ENCODE results near the gene ANKRD63.

ANKRD63 gene

GRCh38 chr15:40325188-40325587, 42.3 kb upstream of the ANKRD63 start:
- peaks cover 17 to 18% of the 10 kb centered on the region in 2 donors for H3K4me1 ChIP-seq (ENCODE audit: control insufficient read depth in 1 of 2, insufficient read depth in 2 of 2, low read length in 2 of 2)
- H3K9ac ChIP-seq (ENCODE audit: low read depth in 1 of 2, low read length in 2 of 2): peak overlapping the region in 1 of 2 donors; percentile 37

GRCh38 chr15:40323953-40324937, 41.4 kb upstream of the ANKRD63 start:
- Histone ChIP-seq H3K27ac (ENCODE audit: low read depth, low read length) (no peak overlapping the region), H3K9ac (ENCODE audit: low read depth in 1 of 2, low read length in 2 of 2) (peak overlapping the region; percentile 37 to 48), H3K27me3 (ENCODE audit: control insufficient read depth in 1 of 2, insufficient read depth in 2 of 2, low read length in 2 of 2) (no peaks in the 10 kb centered on the region), H3K4me1 (ENCODE audit: control insufficient read depth in 1 of 2, insufficient read depth in 2 of 2, low read length in 2 of 2) (peaks cover 14 to 16% of the 10 kb centered on the region in 2 donors), H3K9me3 (ENCODE audit: control insufficient read depth in 1 of 2, low read length in 2 of 2) (no peaks in the 10 kb centered on the region), H3K36me3 (ENCODE audit: control insufficient read depth in 1 of 2, insufficient read depth in 2 of 2, low read length in 2 of 2) (no peaks in the 10 kb centered on the region), H3K4me3 (ENCODE audit: low read depth in 1 of 2, low read length in 2 of 2) (peak overlapping the region; percentile 55 to 72)

More at GRCh38 chr15:40325188-40325587, 42.3 kb upstream of the ANKRD63 start:
- Histone ChIP-seq H3K27me3 (ENCODE audit: control insufficient read depth in 1 of 2, insufficient read depth in 2 of 2, low read length in 2 of 2) (no peaks in the 10 kb centered on the region), H3K36me3 (ENCODE audit: control insufficient read depth in 1 of 2, insufficient read depth in 2 of 2, low read length in 2 of 2) (no peaks in the 10 kb centered on the region), H3K9me3 (ENCODE audit: control insufficient read depth in 1 of 2, low read length in 2 of 2) (no peaks in the 10 kb centered on the region), H3K27ac (ENCODE audit: low read depth, low read length) (no peak overlapping the region), H3K4me3 (ENCODE audit: low read depth in 1 of 2, low read length in 2 of 2) (peak overlapping the region; percentile 38 to 55)

DNA sequence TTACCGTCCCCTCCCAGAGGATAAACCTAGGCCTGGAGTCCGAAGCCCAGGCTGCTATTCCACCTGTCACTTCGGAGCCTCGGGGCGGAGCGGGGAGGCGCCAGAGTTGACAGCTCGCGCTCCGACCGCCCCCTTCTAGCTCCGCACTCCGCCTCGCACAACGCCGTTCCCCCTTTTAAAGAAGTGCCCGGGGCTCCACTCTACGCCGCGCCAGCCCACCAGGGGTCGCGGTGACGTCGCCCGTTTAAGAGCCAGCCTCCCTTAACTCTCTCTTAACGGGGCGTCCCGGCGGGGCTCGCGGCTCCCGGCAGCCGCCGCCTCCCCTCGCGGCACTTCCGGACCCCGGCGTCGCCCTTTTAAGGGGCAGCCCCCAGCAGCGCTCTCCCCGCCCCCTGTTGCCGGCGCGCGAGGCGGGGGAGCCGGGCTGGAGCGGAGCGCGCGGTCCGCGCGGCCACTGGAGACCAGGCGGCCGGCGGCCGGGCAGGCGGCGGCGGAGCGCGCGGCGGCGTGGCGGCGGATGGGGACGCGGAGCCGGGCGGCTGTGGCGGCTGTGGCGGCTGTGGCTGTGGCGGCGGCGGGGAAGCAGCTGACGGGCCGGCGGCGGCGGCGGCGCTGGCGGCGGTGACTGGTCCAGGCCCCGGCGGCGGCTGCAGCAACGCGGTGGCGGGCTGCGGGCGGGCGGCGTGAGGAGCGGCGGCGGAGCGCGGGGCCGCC, 40.5 kb upstream of the ANKRD63 start, which contains the start of gene INAFM2:
INAFM2 (plus strand) TSS at position 454 of the 714 bp plus-strand sequence. CDS start 364 bp downstream, outside the sequence.
- Histone ChIP-seq H3K9me3 (ENCODE audit: control insufficient read depth in 1 of 2, low read length in 2 of 2) (no peaks in the 10 kb centered on the region), H3K27me3 (ENCODE audit: control insufficient read depth in 1 of 2, insufficient read depth in 2 of 2, low read length in 2 of 2) (no peaks in the 10 kb centered on the region), H3K9ac (ENCODE audit: low read depth in 1 of 2, low read length in 2 of 2) (peak within 1 kb of the TSS; percentile 37 to 48), H3K27ac (ENCODE audit: low read depth, low read length) (no peak within 1 kb of the TSS), H3K4me1 (ENCODE audit: control insufficient read depth in 1 of 2, insufficient read depth in 2 of 2, low read length in 2 of 2) (peaks cover 14 to 16% of the 10 kb centered on the region in 2 donors), H3K36me3 (ENCODE audit: control insufficient read depth in 1 of 2, insufficient read depth in 2 of 2, low read length in 2 of 2) (no peaks in the 10 kb centered on the region), H3K4me3 (ENCODE audit: low read depth in 1 of 2, low read length in 2 of 2) (peak within 1 kb of the TSS; percentile 55 to 72)

GRCh38 chr15:40322531-40323238, 39.8 kb upstream of the ANKRD63 start:
- Histone ChIP-seq H3K36me3 (ENCODE audit: control insufficient read depth in 1 of 2, insufficient read depth in 2 of 2, low read length in 2 of 2) (no peaks in the 10 kb centered on the region), H3K9me3 (ENCODE audit: control insufficient read depth in 1 of 2, low read length in 2 of 2) (no peaks in the 10 kb centered on the region), H3K4me3 (ENCODE audit: low read depth in 1 of 2, low read length in 2 of 2) (peak overlapping the region; percentile 54 to 58), H3K9ac (ENCODE audit: low read depth in 1 of 2, low read length in 2 of 2) (no peak overlapping the region), H3K4me1 (ENCODE audit: control insufficient read depth in 1 of 2, insufficient read depth in 2 of 2, low read length in 2 of 2) (peaks cover 14 to 16% of the 10 kb centered on the region in 2 donors), H3K27ac (ENCODE audit: low read depth, low read length) (no peak overlapping the region), H3K27me3 (ENCODE audit: control insufficient read depth in 1 of 2, insufficient read depth in 2 of 2, low read length in 2 of 2) (no peaks in the 10 kb centered on the region)

GRCh38 chr15:40320931-40321371, 38.1 kb upstream of the ANKRD63 start:
- H3K27ac ChIP-seq (ENCODE audit: low read depth, low read length): no peak overlapping the region
- no peak overlapping the region for H3K9ac ChIP-seq (ENCODE audit: low read depth in 1 of 2, low read length in 2 of 2)

GRCh38 chr15:40320409-40320808, 37.5 kb upstream of the ANKRD63 start:
- H3K4me1 ChIP-seq (ENCODE audit: control insufficient read depth in 1 of 2, insufficient read depth in 2 of 2, low read length in 2 of 2): peaks cover 9 to 14% of the 10 kb centered on the region in 2 donors
- H3K9ac ChIP-seq (ENCODE audit: low read depth in 1 of 2, low read length in 2 of 2): no peak overlapping the region
- H3K27ac ChIP-seq (ENCODE audit: low read depth, low read length): no peak overlapping the region
- peaks cover 3 to 6% of the 10 kb centered on the region in 2 donors for H3K27me3 ChIP-seq (ENCODE audit: control insufficient read depth in 1 of 2, insufficient read depth in 2 of 2, low read length in 2 of 2)
- no peaks in the 10 kb centered on the region for H3K9me3 ChIP-seq (ENCODE audit: control insufficient read depth in 1 of 2, low read length in 2 of 2)
- H3K36me3 ChIP-seq (ENCODE audit: control insufficient read depth in 1 of 2, insufficient read depth in 2 of 2, low read length in 2 of 2): no peaks in the 10 kb centered on the region
- no peak overlapping the region for H3K4me3 ChIP-seq (ENCODE audit: low read depth in 1 of 2, low read length in 2 of 2)

More at GRCh38 chr15:40320931-40321371, 38.1 kb upstream of the ANKRD63 start:
- H3K4me3 ChIP-seq (ENCODE audit: low read depth in 1 of 2, low read length in 2 of 2): no peak overlapping the region
- no peaks in the 10 kb centered on the region for H3K9me3 ChIP-seq (ENCODE audit: control insufficient read depth in 1 of 2, low read length in 2 of 2)
- peaks cover 0 to 4% of the 10 kb centered on the region in 2 donors for H3K27me3 ChIP-seq (ENCODE audit: control insufficient read depth in 1 of 2, insufficient read depth in 2 of 2, low read length in 2 of 2)
- peaks cover 9 to 14% of the 10 kb centered on the region in 2 donors for H3K4me1 ChIP-seq (ENCODE audit: control insufficient read depth in 1 of 2, insufficient read depth in 2 of 2, low read length in 2 of 2)
- H3K36me3 ChIP-seq (ENCODE audit: control insufficient read depth in 1 of 2, insufficient read depth in 2 of 2, low read length in 2 of 2): no peaks in the 10 kb centered on the region

DNA sequence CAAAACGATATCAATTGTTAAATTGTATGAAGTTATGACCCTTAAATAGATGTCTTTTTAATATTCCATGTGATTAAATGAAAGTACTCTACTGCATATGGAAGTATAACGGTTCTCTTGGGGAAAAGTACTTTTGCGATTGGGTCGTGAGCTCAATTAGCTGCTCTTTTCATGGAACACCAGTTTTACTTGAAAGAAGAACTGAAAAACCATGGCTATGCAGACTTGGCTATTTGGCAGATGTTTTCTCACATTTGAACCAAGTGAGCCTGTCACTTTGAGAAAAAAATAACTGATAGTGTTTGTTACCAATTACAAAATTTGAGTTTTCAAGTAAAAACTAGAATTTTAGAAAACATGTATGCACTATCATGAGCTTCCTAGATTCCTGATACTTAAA, 34.7 kb upstream of the ANKRD63 start:
- peaks cover under 1 to 2% of the 10 kb centered on the region in 2 donors for H3K4me1 ChIP-seq (ENCODE audit: control insufficient read depth in 1 of 2, insufficient read depth in 2 of 2, low read length in 2 of 2)
- H3K27me3 ChIP-seq (ENCODE audit: control insufficient read depth in 1 of 2, insufficient read depth in 2 of 2, low read length in 2 of 2): peaks cover 6 to 10% of the 10 kb centered on the region in 2 donors

DNA sequence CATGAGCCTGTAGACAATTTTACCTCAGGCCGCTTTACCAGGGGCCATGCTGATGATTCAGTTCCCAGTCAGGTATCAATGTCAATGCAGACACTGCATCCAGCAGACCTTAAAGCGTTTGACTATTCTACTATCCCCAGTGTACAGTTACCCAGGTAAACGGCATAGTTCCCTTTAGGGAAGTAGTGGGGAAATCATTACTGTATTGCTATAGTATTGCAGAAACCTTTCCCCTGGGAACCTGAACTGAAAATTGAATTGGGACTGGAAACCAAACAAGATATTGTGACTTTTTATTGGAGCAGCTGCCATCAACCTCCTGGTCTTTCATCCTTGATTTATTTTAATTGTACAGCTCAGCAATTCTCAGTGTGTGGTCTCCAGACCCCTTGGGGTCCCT, 34.1 kb upstream of the ANKRD63 start:
- H3K27me3 ChIP-seq (ENCODE audit: control insufficient read depth in 1 of 2, insufficient read depth in 2 of 2, low read length in 2 of 2): peaks cover 6 to 10% of the 10 kb centered on the region in 2 donors
- H3K9ac ChIP-seq (ENCODE audit: low read depth in 1 of 2, low read length in 2 of 2): no peak overlapping the region
- H3K27ac ChIP-seq (ENCODE audit: low read depth, low read length): no peak overlapping the region
- no peaks in the 10 kb centered on the region for H3K36me3 ChIP-seq (ENCODE audit: control insufficient read depth in 1 of 2, insufficient read depth in 2 of 2, low read length in 2 of 2)
- no peaks in the 10 kb centered on the region for H3K4me1 ChIP-seq (ENCODE audit: control insufficient read depth in 1 of 2, insufficient read depth in 2 of 2, low read length in 2 of 2)
- H3K9me3 ChIP-seq (ENCODE audit: control insufficient read depth in 1 of 2, low read length in 2 of 2): no peaks in the 10 kb centered on the region
- no peak overlapping the region for H3K4me3 ChIP-seq (ENCODE audit: low read depth in 1 of 2, low read length in 2 of 2)

More for the DNA sequence above, 34.7 kb upstream of the ANKRD63 start:
- Histone ChIP-seq H3K36me3 (ENCODE audit: control insufficient read depth in 1 of 2, insufficient read depth in 2 of 2, low read length in 2 of 2) (no peaks in the 10 kb centered on the region), H3K9ac (ENCODE audit: low read depth in 1 of 2, low read length in 2 of 2) (no peak overlapping the region), H3K4me3 (ENCODE audit: low read depth in 1 of 2, low read length in 2 of 2) (no peak overlapping the region), H3K9me3 (ENCODE audit: control insufficient read depth in 1 of 2, low read length in 2 of 2) (no peaks in the 10 kb centered on the region), H3K27ac (ENCODE audit: low read depth, low read length) (no peak overlapping the region)

- H3K27ac ChIP-seq (ENCODE audit: low read depth, low read length): no peak overlapping the region
- H3K36me3 ChIP-seq (ENCODE audit: control insufficient read depth in 1 of 2, insufficient read depth in 2 of 2, low read length in 2 of 2): no peaks in the 10 kb centered on the region
- H3K9ac ChIP-seq (ENCODE audit: low read depth in 1 of 2, low read length in 2 of 2): no peak overlapping the region
- no peak overlapping the region for H3K4me3 ChIP-seq (ENCODE audit: low read depth in 1 of 2, low read length in 2 of 2)
- H3K9me3 ChIP-seq (ENCODE audit: control insufficient read depth in 1 of 2, low read length in 2 of 2): no peaks in the 10 kb centered on the region
- H3K4me1 ChIP-seq (ENCODE audit: control insufficient read depth in 1 of 2, insufficient read depth in 2 of 2, low read length in 2 of 2): no peaks in the 10 kb centered on the region
- H3K27me3 ChIP-seq (ENCODE audit: control insufficient read depth in 1 of 2, insufficient read depth in 2 of 2, low read length in 2 of 2): peaks cover 6 to 14% of the 10 kb centered on the region in 2 donors
These were observed 31.9 kb upstream of the ANKRD63 start for GRCh38 chr15:40314723-40315276.

Measured in duodenal mucosa (tissue), 2 donors.